Stimulated activated CD8-positive, alpha-beta memory T cell treated with anti-CD3 and anti-CD28 coated beads, Interleukin-12 subunit alpha, Interleukin-12 subunit beta, amount 100 ng/mL, for 24 hours (primary cell): Measurements from ENCODE around the gene ROBO4.

Experiments used
- DNase-seq: peaks from one replicate; pipeline ENCODE4 v3.0.0-alpha.2; 2020; ENCODE audit errors: extremely low read depth

ROBO4 gene

GRCh38 chr11:124889191-124890091, 8.2 kb downstream of the ROBO4 start:
- no peak for DNase-seq

GRCh38 chr11:124887667-124888013, 10.0 kb downstream of the ROBO4 start:
- no peak for DNase-seq

DNA sequence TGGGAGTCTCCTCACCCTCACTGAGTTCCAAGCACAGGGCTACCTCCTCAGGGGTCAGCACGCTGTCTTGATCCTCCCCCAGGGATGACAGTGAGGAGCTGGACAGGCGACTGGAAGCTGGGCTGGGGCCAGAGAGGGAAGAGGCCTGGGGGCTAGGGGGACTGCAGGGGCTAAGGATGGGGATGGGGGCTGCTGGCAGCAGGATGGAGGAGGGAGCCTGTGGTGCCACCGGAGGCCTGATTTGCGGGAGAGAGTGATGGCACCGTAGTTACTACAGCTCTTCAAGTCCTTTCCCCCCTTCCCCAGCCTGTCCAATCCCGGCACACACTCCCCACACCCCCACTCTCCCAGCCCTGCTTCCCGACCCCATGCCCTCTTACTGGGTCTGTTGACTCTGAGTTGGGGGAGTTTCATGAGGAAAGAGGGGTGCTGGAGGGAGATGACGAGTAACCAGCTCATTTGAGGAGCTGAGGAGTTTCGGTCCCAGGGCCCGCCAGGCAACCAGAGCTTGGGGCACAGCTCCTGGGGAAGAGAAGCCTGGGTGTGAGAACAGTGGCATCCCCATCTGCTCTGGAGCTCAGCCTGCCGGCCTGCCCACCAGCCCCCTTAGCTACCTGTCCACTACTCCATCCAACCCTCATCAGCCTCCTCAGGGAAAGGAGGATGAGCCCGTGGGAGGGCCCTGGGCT, 10.5 kb downstream of the ROBO4 start:
- no peak for DNase-seq

DNA sequence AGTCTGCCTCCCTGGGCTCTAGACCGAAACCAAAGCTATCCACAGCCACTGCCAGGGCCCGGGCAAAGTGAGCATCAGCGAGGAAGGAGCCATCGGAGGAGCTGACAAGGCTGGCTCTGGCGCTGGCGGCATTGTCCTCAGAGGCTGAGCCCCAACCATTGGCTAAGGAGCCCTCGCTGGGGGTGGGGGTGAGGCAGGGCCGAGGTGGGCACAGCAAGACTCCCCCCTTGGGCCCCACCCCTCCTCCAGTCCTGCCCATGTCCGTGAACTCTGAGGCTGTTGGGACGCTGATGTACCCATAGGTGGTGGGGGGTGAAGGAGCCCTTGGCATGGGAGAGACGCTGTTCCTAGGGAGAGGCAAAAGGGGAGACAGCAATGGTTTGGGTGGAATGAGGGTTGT, 11.2 kb downstream of the ROBO4 start:
- no peak for DNase-seq

- no peak for DNase-seq
Measured at GRCh38 chr11:124884869-124885479, 12.7 kb downstream of the ROBO4 start.

- no peak for DNase-seq
Measured at GRCh38 chr11:124884340-124884739, 13.3 kb downstream of the ROBO4 start.

- no peak for DNase-seq
Measured at GRCh38 chr11:124882339-124883071, 15.2 kb downstream of the ROBO4 start.

DNA sequence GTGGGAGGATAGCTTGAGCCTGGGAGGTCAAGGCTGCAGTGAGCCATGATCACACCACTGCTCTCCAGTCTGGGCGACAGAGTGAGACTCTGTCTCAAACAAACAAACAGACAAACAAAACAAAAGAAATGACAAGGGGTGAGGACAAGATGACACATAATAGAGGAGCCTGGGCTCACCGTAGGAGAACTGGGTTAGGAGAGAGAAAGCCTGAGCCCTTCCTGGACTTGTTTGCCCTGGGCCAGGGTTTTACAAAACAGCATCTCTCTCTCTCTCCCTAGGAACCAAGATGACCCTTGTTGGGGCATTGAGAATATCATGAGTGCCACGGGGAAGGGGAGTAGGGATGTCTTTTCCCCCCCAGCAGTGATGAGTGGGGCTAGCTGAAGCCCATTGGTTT, 16.7 kb downstream of the ROBO4 start:
- no peak for DNase-seq

- DNase-seq = no peak
Measured at GRCh38 chr11:124880290-124880611, 17.4 kb downstream of the ROBO4 start.

DNA sequence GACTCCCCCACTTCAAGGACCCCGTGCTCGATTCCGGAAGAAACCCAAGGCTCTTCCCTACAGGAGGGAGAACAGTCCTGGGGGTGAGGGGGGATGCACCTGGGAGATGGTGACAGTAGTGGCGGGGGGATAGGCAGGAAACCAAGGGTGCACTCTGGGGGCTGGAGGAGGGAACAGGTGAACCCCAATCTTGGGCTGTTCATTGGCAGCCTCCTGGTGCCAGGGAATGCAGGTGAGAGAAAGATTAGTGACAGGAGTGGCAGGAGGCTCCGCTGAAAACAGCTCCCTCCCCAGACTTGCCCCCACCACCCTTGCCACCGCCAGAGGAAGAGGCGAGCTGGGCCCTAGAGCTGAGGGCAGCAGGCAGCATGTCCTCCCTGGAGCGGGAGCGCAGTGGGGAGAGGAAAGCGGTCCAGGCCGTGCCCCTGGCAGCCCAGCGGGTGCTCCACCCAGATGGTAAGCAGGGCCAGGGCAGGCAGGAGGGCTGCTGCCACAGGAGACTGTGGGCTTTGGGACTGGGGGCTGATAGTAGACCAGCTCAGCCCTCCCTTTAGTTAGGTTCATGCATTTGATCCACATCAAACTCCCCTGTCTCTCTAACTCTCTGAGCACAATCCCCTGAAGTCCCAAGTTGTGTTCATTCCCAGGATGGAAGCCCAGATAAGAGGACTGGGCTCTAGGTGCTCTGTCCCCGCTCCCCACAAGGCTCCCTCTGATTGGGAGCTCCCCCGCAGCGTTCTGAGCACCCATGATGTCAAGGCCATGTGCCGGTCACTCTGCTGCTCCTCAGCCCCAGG, 18.0 kb downstream of the ROBO4 start:
- DNase-seq = no peak

- DNase-seq = no peak
Measured at GRCh38 chr11:124878759-124879492, 18.7 kb downstream of the ROBO4 start.

GRCh38 chr11:124877910-124878758, 19.5 kb downstream of the ROBO4 start:
- no peak for DNase-seq

DNA sequence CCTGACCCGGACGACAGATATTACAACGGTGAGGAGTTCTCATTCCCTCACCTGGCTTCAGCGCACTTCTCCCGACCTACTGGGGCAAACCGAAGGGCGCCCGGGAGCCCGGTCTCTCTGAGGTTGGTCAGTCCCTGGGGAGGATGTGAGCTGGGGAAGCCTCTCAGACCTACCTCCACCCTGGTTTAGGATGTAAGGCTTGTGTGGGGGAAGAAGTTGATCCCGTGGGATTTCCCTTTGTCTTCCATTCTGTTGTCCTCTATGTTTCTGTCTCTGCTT, 20.1 kb downstream of the ROBO4 start:
- no peak for DNase-seq

- no peak for DNase-seq
Measured at GRCh38 chr11:124876818-124877630, 20.6 kb downstream of the ROBO4 start.

DNA sequence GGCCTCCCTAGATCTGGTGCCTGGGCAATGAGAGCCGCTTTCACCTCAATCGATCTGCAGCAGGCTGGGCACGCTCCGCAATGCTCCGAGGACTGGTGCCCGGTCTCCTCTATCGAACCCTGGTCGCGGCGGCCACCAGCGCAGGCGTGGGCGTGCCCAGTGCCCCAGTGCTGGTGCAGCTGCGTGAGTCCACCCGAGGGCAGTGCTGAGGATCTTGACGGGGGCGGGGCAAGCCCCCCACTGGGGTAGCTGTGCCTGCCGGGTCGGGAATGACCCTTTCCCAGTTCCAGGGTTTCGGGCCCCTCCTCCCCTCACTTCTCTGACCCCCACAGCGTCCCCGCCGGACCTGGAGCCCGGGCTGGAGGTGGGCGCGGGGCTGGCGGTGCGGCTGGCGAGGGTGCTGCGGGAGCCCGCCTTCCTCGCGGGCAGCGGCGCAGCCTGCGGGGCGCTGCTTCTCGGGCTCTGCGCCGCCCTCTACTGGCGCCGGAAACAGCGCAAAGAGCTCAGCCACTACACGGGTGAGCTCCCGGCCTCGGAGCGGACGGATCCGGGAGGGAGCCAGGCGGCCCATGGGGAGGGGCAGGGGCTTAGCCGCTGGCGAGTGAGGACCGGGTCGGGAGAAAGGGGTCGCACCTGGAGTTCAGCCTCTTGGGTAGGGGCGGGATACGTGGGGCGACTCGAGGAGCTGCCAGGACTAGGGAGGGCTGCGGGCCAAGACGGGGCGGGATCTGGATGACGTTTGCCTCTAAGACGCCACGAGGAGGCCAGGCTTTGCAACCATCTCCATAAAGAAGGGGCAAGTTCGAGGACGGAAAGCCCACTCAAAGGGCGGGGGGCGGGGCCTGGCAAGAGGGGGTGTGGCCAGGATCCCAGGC, 21.5 kb downstream of the ROBO4 start:
- DNase-seq = peak; percentile 53

GRCh38 chr11:124875401-124875800, 22.3 kb downstream of the ROBO4 start:
- DNase-seq = no peak

DNA sequence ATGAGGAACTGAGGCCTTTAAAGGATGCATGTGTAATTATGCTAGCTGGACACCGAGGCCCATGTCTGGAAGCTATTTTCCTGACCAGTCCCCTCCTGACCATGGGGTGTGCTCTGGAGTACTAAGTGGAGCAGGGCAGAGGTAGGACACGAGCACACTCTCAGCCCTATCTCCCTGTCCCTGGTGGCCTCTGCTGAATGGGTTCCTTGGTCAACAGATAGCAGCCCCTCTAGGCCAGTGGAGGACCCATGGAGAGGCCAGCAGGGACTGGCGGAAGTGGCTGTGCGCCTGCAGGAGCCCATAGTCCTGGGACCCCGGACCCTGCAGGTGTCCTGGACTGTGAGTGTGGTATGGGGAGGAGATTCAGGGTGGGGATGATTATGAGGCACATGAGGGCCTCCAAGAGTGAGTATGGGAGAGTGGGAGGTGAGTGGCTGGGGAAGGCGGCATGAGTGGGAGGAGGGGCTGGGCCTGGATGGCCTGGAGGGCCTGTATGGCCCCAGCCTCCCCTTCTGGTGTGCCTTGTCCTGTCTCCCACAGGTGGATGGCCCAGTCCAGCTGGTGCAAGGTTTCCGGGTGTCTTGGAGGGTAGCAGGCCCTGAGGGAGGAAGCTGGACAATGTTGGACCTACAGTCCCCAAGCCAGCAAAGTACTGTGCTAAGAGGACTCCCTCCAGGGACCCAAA, 23.0 kb downstream of the ROBO4 start:
- DNase-seq = no peak

- no peak for DNase-seq
Measured at GRCh38 chr11:124873951-124874350, 23.7 kb downstream of the ROBO4 start.
